ENCODE measurements around the gene PPRC1.

DNA sequence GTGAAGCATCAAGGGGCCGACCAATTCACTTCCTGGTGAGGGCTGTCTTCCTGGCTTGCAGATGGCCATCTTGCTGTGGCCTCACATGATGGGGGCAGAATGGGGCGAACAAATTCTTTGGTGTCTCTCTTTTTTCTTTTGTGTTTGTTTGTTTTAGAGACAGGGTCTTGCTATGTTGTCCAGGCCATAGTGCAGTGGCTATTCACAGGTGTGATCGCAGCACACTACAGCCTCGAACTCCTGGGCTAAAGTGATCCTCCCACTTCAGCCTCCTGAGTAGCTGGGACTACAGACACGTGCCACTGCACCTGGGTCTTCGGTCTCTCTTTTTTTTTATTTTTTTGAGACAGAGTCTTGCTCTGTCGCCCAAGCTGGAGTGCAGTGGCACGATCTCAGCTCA lies 39.4 kb downstream of the PPRC1 start:
- TF ChIP-seq, protein P1, sequence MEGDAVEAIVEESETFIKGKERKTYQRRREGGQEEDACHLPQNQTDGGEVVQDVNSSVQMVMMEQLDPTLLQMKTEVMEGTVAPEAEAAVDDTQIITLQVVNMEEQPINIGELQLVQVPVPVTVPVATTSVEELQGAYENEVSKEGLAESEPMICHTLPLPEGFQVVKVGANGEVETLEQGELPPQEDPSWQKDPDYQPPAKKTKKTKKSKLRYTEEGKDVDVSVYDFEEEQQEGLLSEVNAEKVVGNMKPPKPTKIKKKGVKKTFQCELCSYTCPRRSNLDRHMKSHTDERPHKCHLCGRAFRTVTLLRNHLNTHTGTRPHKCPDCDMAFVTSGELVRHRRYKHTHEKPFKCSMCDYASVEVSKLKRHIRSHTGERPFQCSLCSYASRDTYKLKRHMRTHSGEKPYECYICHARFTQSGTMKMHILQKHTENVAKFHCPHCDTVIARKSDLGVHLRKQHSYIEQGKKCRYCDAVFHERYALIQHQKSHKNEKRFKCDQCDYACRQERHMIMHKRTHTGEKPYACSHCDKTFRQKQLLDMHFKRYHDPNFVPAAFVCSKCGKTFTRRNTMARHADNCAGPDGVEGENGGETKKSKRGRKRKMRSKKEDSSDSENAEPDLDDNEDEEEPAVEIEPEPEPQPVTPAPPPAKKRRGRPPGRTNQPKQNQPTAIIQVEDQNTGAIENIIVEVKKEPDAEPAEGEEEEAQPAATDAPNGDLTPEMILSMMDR (IDR thresholded peaks at IDR 0.05; ENCODE audit: poor library complexity, severe bottlenecking): no peak
- TF ChIP-seq EP300 (conservative IDR thresholded peaks at IDR 0.05; ENCODE audit: poor library complexity, severe bottlenecking) (no peak), TAF1 (IDR thresholded peaks at IDR 0.05; ENCODE audit: low read depth) (no peak)
